Measurements from ENCODE around the gene KAZN. TPM values are rescaled to one million over a fixed set of nuclear protein-coding genes. Genes with fewer than 3 reads are reported as not detected.

KAZN gene
- total and polyA plus RNA-seq, 2 of the 8 experiments (the other 6 are each of a cell fraction or from before 2014, with no cell fraction given): 3.7 to 11.8 TPM

- Histone ChIP-seq H3K4me3 (ENCODE audit: extremely low read depth in 1 of 4, insufficient read depth in 2 of 4, low read depth in 3 of 4, low read length in 4 of 4) (no peak overlapping the region), H3K27me3 (replicated peaks in 1 of 4; ENCODE audit: control insufficient read depth in 3 of 4, extremely low read depth in 1 of 4, insufficient read depth in 3 of 4, low read length in 3 of 4) (no peaks in the 10 kb centered on the region), H3K79me1 (ENCODE audit: low read depth, low read length) (no peaks in the 10 kb centered on the region), H3K79me2 (ENCODE audit: control insufficient read depth in 1 of 2, insufficient read depth in 2 of 2, low read length in 2 of 2) (no peaks in the 10 kb centered on the region), H3K18ac (ENCODE audit: extremely low read depth, low read length) (no peak overlapping the region), H4K8ac (ENCODE audit: extremely low read depth, insufficient read depth, low read length) (no peak overlapping the region), H3K9ac (replicated peaks in 1 of 4; ENCODE audit: extremely low read depth in 1 of 4, low read depth in 3 of 4, low read length in 3 of 4) (no peak overlapping the region), H4K20me1 (replicated peaks in 1 of 2; ENCODE audit: control insufficient read depth in 1 of 2, insufficient read depth in 2 of 2, low read length in 2 of 2) (no peaks in the 10 kb centered on the region), H4K91ac (replicated peaks; ENCODE audit: insufficient read length, low read length) (no peak overlapping the region), H2AK5ac (ENCODE audit: low read depth, low read length) (no peak overlapping the region), H2BK120ac (replicated peaks; ENCODE audit: low read depth, low read length) (no peak overlapping the region), H3K4ac (replicated peaks; ENCODE audit: insufficient read length, low read depth, low read length) (no peak overlapping the region), H3K9me3 (ENCODE audit: insufficient read depth in 2 of 2, low read depth in 1 of 2, low read length in 1 of 2) (no peaks in the 10 kb centered on the region), H3K14ac (ENCODE audit: insufficient read length) (no peak overlapping the region), H3K23me2 (ENCODE audit: low read depth, low read length) (no peaks in the 10 kb centered on the region), H4K5ac (ENCODE audit: insufficient read length, low read depth, low read length) (no peak overlapping the region), H3K23ac (ENCODE audit: insufficient read length) (no peak overlapping the region), H3K4me2 (ENCODE audit: insufficient read depth in 1 of 2, low read depth in 2 of 2, low read length in 2 of 2) (no peak overlapping the region), H3K36me3 (ENCODE audit: control insufficient read depth in 2 of 4, insufficient read depth in 4 of 4, low read length in 3 of 4) (no peaks in the 10 kb centered on the region), H2BK20ac (ENCODE audit: low read length) (no peak overlapping the region), H2BK15ac (ENCODE audit: low read length) (no peak overlapping the region), H2AFZ (ENCODE audit: low read length) (no peak overlapping the region), H3K56ac (replicated peaks; ENCODE audit: insufficient read length, low read depth, low read length) (no peak overlapping the region), H3K27ac (ENCODE audit: low read depth, low read length) (no peak overlapping the region), H2BK5ac (ENCODE audit: low read depth, low read length) (no peak overlapping the region), H3K4me1 (replicated peaks in 1 of 4; ENCODE audit: control insufficient read depth in 3 of 4, insufficient read depth in 4 of 4, low read length in 3 of 4) (peaks cover 0 to 3% (median 0%) of the 10 kb centered on the region in 4 experiments; a peak in 2 of 7 replicates), H2BK12ac (ENCODE audit: low read depth, low read length) (no peak overlapping the region)
- CTCF ChIA-PET (ENCODE audit: partially characterized antibody): interaction anchor here (0.6 to 0.8 kb wide), 2 partner anchors 242 to 841 kb away, joined by 3 read pairs; no protein-coding TSS in a partner anchor
- FAIRE-seq (no peak), DNase-seq (ENCODE audit: low read depth in 1 of 2, low spot score in 2 of 2) (no peak)
- WGBS, 2 experiments (ENCODE audit: extremely low coverage in 1 of 2, insufficient coverage in 1 of 2, insufficient read length in 1 of 2, insufficient replicate concordance in 2 of 2, low coverage in 1 of 2, low lambda C conversion rate in 2 of 2, missing lambda C conversion rate in 1 of 2): 85% methylated on average over 15 of the region's 15 CpGs; no CpG with 5 or more reads in 1 of the 2 experiments
- POLR2A ChIA-PET (ENCODE audit: partially characterized antibody): interaction anchor here (0.9 kb wide), 1 partner anchor 9 kb away, joined by 3 read pairs; no protein-coding TSS in a partner anchor
- TF ChIP-seq EZH2 (IDR thresholded peaks at IDR 0.05; ENCODE audit: low read depth, low read length, severe bottlenecking) (no peak), SUZ12 (IDR thresholded peaks at IDR 0.05; ENCODE audit: low read length) (no peak), SIN3A (conservative IDR thresholded peaks at IDR 0.05 in 1 of 2, IDR thresholded peaks at IDR 0.05 in 1 of 2; ENCODE audit: low read depth in 1 of 2, low read length in 2 of 2) (no peak), CTCF (IDR thresholded peaks at IDR 0.05; ENCODE audit: control extremely low read depth in 1 of 3, insufficient read depth in 1 of 3, low read depth in 1 of 3, low read length in 3 of 3) (no peak), HDAC6 (IDR thresholded peaks at IDR 0.05; ENCODE audit: low read depth, low read length) (no peak), NANOG (IDR thresholded peaks at IDR 0.05; ENCODE audit: insufficient read depth, low read depth, low read length, poor library complexity, severe bottlenecking) (no peak), ATF3 (IDR thresholded peaks at IDR 0.05; ENCODE audit: insufficient read depth, low read depth, low read length) (no peak)
These were observed 286.2 kb downstream of the KAZN start for GRCh38 chr1:14884614-14885175.
